Endometrial microvascular endothelial cells (primary cell): ENCODE data around the gene NTRK3. TPM values are rescaled to one million over a fixed set of nuclear protein-coding genes. Genes with fewer than 3 reads are reported as not detected.

Experiments
- in situ Hi-C: cut with HindIII; loops from 2 replicates; pipeline ENCODE4 v1.10.0; 2017; ENCODE audit warnings: low sequenced_read_pairs, low pct_unique_long_range_greater_than_20kb; ENCODE audit errors: inconsistent ontology term
- total RNA-seq: library from RNA; depleted of rRNA; stranded (reverse); fragments of >200 nt; gene quantifications from one replicate; pipeline ENCODE4 v1.2.3, GENCODE V29; 2015; ENCODE audit errors: inconsistent ontology term

The NTRK3 gene
- total RNA-seq, 1 donor from 2014 or later: not detected

- in situ Hi-C loops: no loop called here
Observed at GRCh38 chr15:88141269-88141889, 115.2 kb downstream of the NTRK3 start.

GRCh38 chr15:88140398-88140797, 116.1 kb downstream of the NTRK3 start:
- in situ Hi-C loops: no loop called here

GRCh38 chr15:88139936-88140335, 116.6 kb downstream of the NTRK3 start:
- in situ Hi-C loops: no loop called here

GRCh38 chr15:88133795-88134194, 122.7 kb downstream of the NTRK3 start:
- in situ Hi-C loops: no loop called here

GRCh38 chr15:88132499-88132898, 124.0 kb downstream of the NTRK3 start:
- in situ Hi-C loops: no loop called here

- in situ Hi-C loops: no loop called here
Observed at GRCh38 chr15:88131937-88132336, 124.6 kb downstream of the NTRK3 start.

GRCh38 chr15:88127432-88127790, 129.1 kb downstream of the NTRK3 start:
- in situ Hi-C loops: no loop called here

- in situ Hi-C loops: no loop called here
Observed at GRCh38 chr15:88126695-88127431, 129.7 kb downstream of the NTRK3 start.

GRCh38 chr15:88125576-88125975, 131.0 kb downstream of the NTRK3 start:
- in situ Hi-C loops: no loop called here

GRCh38 chr15:88124199-88124598, 132.3 kb downstream of the NTRK3 start:
- in situ Hi-C loops: no loop called here

GRCh38 chr15:88121968-88122530, 134.5 kb downstream of the NTRK3 start:
- in situ Hi-C loops: no loop called here

- in situ Hi-C loops: no loop called here
Observed at GRCh38 chr15:88120026-88120425, 136.5 kb downstream of the NTRK3 start.

- in situ Hi-C loops: no loop called here
Observed at GRCh38 chr15:88118741-88119140, 137.8 kb downstream of the NTRK3 start.

GRCh38 chr15:88118035-88118434, 138.5 kb downstream of the NTRK3 start:
- in situ Hi-C loops: no loop called here

- in situ Hi-C loops: no loop called here
Observed at GRCh38 chr15:88115486-88116152, 140.9 kb downstream of the NTRK3 start.

- in situ Hi-C loops: no loop called here
Observed at GRCh38 chr15:88113613-88114308, 142.8 kb downstream of the NTRK3 start.

GRCh38 chr15:88108991-88109390, 147.5 kb downstream of the NTRK3 start:
- in situ Hi-C loops: no loop called here

GRCh38 chr15:88108477-88108876, 148.1 kb downstream of the NTRK3 start:
- in situ Hi-C loops: no loop called here

GRCh38 chr15:88106074-88106473, 150.5 kb downstream of the NTRK3 start:
- in situ Hi-C loops: no loop called here
